Measurements from ENCODE around the gene SIK1. TPM values are rescaled to one million over a fixed set of nuclear protein-coding genes. Genes with fewer than 3 reads are reported as not detected.
A peak's percentile ranks its signal among the peaks of the same experiment; 100 is the strongest.
"Not testable (repeated sequence)": the region's sequence is repeated elsewhere in the genome, so short reads cannot be mapped to it uniquely, and the experiment has no call there.

SIK1 gene
- total RNA-seq (10 to 100 TPM; 18.1 to 51.4 TPM), polyA plus RNA-seq (under 1 TPM; 0.72 to 0.75 TPM)
- long read RNA-seq, donor 1, partial matches to known transcripts = 1 of 7 reads
- long read RNA-seq, donor 1, other reads (novel, unspliced or antisense) = 6 of 7 reads
- long read RNA-seq, donor 2 = 0 reads

- H3K36me3 ChIP-seq (ENCODE audit: control insufficient read depth in 1 of 2, insufficient read depth in 2 of 2, low read length in 1 of 2); H3K4me3 ChIP-seq (ENCODE audit: low read length in 2 of 2); H3K4me1 ChIP-seq (ENCODE audit: control insufficient read depth in 1 of 2, insufficient read depth in 2 of 2, low read length in 2 of 2); DNase-seq; H3K27me3 ChIP-seq (ENCODE audit: control insufficient read depth in 1 of 2, insufficient read depth in 2 of 2, low read length in 1 of 2); H3K27ac ChIP-seq (ENCODE audit: low read depth in 1 of 2, low read length in 2 of 2); intact Hi-C loops (cut with DNase I); H3K9me3 ChIP-seq (ENCODE audit: control insufficient read depth, low read length): not testable (repeated sequence)
- peak; percentile 37 for ATAC-seq (ENCODE audit: low FRiP score)
- 2% methylated on average over 18 of the region's 120 CpGs; no CpG with 5 or more reads in 1 of the 2 donors for WGBS, 2 donors
Measured at GRCh38 chr21:43426404-43427241, at the start of gene SIK1. Gene SIK1, minus strand, starts transcription at chr21:43427131. Its CDS starts 953 bp downstream, at chr21:43426178.

GRCh38 chr21:43471597-43472242 is 44.8 kb upstream of the SIK1 start:
- H3K4me1 ChIP-seq (ENCODE audit: control insufficient read depth in 1 of 2, insufficient read depth in 2 of 2, low read length in 2 of 2); H3K4me3 ChIP-seq (ENCODE audit: low read length in 2 of 2); DNase-seq; intact Hi-C loops (cut with DNase I); H3K36me3 ChIP-seq (ENCODE audit: control insufficient read depth in 1 of 2, insufficient read depth in 2 of 2, low read length in 1 of 2); H3K27me3 ChIP-seq (ENCODE audit: control insufficient read depth in 1 of 2, insufficient read depth in 2 of 2, low read length in 1 of 2); H3K9me3 ChIP-seq (ENCODE audit: control insufficient read depth, low read length); H3K27ac ChIP-seq (ENCODE audit: low read depth in 1 of 2, low read length in 2 of 2); ATAC-seq (ENCODE audit: low FRiP score): not testable (repeated sequence)
- WGBS, 2 donors = no CpG with 5 or more reads among the region's 16 CpGs

DNA sequence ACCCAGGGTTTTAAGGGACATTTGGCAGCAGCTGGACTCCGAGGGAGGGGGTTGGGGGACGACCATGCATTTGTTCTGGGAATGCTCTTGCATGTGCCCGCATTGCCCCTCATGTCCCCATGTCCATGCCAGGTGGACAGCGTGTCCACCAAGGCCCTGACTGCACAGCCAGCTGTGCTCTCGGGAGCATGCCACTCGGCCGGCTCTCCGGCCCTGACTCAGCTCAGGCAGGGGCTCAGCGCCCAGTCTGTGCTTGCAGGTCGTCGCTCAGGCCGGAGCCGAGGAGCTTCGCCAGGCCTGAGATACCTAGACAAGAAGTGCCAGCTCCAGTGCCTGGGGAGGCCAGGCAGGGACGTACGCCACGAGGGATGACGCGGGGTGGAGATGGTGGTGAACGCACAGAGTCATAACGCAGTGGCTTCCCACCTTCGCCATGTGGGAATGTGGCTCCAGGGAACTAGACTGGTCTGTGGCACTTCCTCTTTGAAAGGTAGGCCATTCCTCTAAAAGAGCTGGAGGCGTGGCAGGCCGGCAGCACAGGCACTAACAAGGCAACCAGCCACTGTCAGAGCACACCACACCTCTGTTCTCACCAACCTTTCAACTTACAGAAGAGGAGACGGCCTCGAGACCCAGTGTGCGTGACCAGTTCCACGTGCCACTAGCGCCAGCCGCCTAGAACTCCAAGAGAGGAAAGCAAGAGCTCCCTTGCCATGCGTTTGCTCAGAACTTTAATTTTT is 43.0 kb upstream of the SIK1 start:
- intact Hi-C loops (cut with DNase I); ATAC-seq (ENCODE audit: low FRiP score): not testable (repeated sequence)
- WGBS, 2 donors = no CpG with 5 or more reads among the region's 31 CpGs

DNA sequence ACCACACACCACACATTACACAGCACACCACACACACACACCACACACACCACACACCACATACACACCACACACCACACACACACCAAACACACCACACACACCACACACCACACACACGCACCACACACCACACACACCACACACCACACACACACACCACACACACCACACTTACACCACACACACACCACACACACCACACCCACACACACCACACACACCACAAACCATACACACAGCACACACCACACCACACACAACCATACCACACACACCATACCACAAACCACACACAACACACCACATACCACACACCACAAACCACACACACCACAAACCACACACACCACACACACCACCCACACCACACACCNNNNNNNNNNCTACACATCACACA is 40.9 kb upstream of the SIK1 start:
- peak in 1 of 2 donors; percentile 9 for DNase-seq
- 63 to 83% methylated on average over 1 of the region's 1 CpG for WGBS, 2 donors
- Histone ChIP-seq H3K27ac (ENCODE audit: low read depth in 1 of 2, low read length in 2 of 2) (no peak overlapping the region), H3K9me3 (ENCODE audit: control insufficient read depth, low read length) (no peaks in the 10 kb centered on the region), H3K27me3 (ENCODE audit: control insufficient read depth in 1 of 2, insufficient read depth in 2 of 2, low read length in 1 of 2) (no peaks in the 10 kb centered on the region), H3K36me3 (ENCODE audit: control insufficient read depth in 1 of 2, insufficient read depth in 2 of 2, low read length in 1 of 2) (no peaks in the 10 kb centered on the region), H3K4me3 (ENCODE audit: low read length in 2 of 2) (no peak overlapping the region), H3K4me1 (ENCODE audit: control insufficient read depth in 1 of 2, insufficient read depth in 2 of 2, low read length in 2 of 2) (no peaks in the 10 kb centered on the region)
- ATAC-seq (ENCODE audit: low FRiP score) = no peak
- intact Hi-C loops (cut with DNase I) = no loop called here

More for the DNA sequence above, 43.0 kb upstream of the SIK1 start:
- not testable (repeated sequence) for H3K36me3 ChIP-seq (ENCODE audit: control insufficient read depth in 1 of 2, insufficient read depth in 2 of 2, low read length in 1 of 2); H3K27me3 ChIP-seq (ENCODE audit: control insufficient read depth in 1 of 2, insufficient read depth in 2 of 2, low read length in 1 of 2); H3K4me3 ChIP-seq (ENCODE audit: low read length in 2 of 2); H3K27ac ChIP-seq (ENCODE audit: low read depth in 1 of 2, low read length in 2 of 2); H3K9me3 ChIP-seq (ENCODE audit: control insufficient read depth, low read length); H3K4me1 ChIP-seq (ENCODE audit: control insufficient read depth in 1 of 2, insufficient read depth in 2 of 2, low read length in 2 of 2); DNase-seq

DNA sequence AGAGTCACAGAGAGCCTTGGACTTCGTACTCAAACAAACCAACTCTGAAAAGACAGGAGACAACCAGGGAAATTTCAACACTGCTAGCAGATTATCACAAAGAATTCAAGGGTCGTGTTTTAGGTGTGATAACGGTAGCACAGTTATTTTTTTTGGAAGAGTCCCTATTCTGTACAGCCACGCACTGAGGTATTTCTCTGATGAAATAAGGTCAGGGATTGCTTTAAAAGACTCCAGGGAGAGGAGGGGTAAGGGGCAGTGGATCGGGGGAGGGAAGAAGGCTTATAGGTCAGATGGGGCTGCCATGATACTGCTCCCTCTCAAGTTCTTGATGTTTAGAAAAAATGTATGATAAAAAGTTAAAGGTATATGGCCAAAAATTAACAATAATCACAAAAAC is 38.2 kb upstream of the SIK1 start:
- H3K9me3 ChIP-seq (ENCODE audit: control insufficient read depth, low read length); H3K27ac ChIP-seq (ENCODE audit: low read depth in 1 of 2, low read length in 2 of 2); H3K27me3 ChIP-seq (ENCODE audit: control insufficient read depth in 1 of 2, insufficient read depth in 2 of 2, low read length in 1 of 2); H3K4me1 ChIP-seq (ENCODE audit: control insufficient read depth in 1 of 2, insufficient read depth in 2 of 2, low read length in 2 of 2); ATAC-seq (ENCODE audit: low FRiP score); H3K36me3 ChIP-seq (ENCODE audit: control insufficient read depth in 1 of 2, insufficient read depth in 2 of 2, low read length in 1 of 2); H3K4me3 ChIP-seq (ENCODE audit: low read length in 2 of 2); intact Hi-C loops (cut with DNase I); DNase-seq: not testable (repeated sequence)
- WGBS, 2 donors = no CpG with 5 or more reads among the region's 5 CpGs

GRCh38 chr21:43463498-43464261 is 36.7 kb upstream of the SIK1 start:
- peak in 1 of 2 donors; percentile 23 for DNase-seq
- intact Hi-C loops (cut with DNase I) = not testable (repeated sequence)
- peak; percentile 73 for ATAC-seq (ENCODE audit: low FRiP score)

GRCh38 chr21:43462932-43463331 is 36.0 kb upstream of the SIK1 start:
- intact Hi-C loops (cut with DNase I); H3K36me3 ChIP-seq (ENCODE audit: control insufficient read depth in 1 of 2, insufficient read depth in 2 of 2, low read length in 1 of 2); H3K9me3 ChIP-seq (ENCODE audit: control insufficient read depth, low read length); H3K4me3 ChIP-seq (ENCODE audit: low read length in 2 of 2); DNase-seq; H3K27me3 ChIP-seq (ENCODE audit: control insufficient read depth in 1 of 2, insufficient read depth in 2 of 2, low read length in 1 of 2); H3K27ac ChIP-seq (ENCODE audit: low read depth in 1 of 2, low read length in 2 of 2); H3K4me1 ChIP-seq (ENCODE audit: control insufficient read depth in 1 of 2, insufficient read depth in 2 of 2, low read length in 2 of 2); ATAC-seq (ENCODE audit: low FRiP score): not testable (repeated sequence)
- WGBS, 2 donors = no CpG with 5 or more reads among the region's 17 CpGs

More at GRCh38 chr21:43463498-43464261, 36.7 kb upstream of the SIK1 start:
- H3K27ac ChIP-seq (ENCODE audit: low read depth in 1 of 2, low read length in 2 of 2); H3K9me3 ChIP-seq (ENCODE audit: control insufficient read depth, low read length); H3K27me3 ChIP-seq (ENCODE audit: control insufficient read depth in 1 of 2, insufficient read depth in 2 of 2, low read length in 1 of 2); H3K36me3 ChIP-seq (ENCODE audit: control insufficient read depth in 1 of 2, insufficient read depth in 2 of 2, low read length in 1 of 2); H3K4me3 ChIP-seq (ENCODE audit: low read length in 2 of 2); H3K4me1 ChIP-seq (ENCODE audit: control insufficient read depth in 1 of 2, insufficient read depth in 2 of 2, low read length in 2 of 2): not testable (repeated sequence)
- 6 to 7% methylated on average over 2 to 3 of the region's 20 CpGs for WGBS, 2 donors

DNA sequence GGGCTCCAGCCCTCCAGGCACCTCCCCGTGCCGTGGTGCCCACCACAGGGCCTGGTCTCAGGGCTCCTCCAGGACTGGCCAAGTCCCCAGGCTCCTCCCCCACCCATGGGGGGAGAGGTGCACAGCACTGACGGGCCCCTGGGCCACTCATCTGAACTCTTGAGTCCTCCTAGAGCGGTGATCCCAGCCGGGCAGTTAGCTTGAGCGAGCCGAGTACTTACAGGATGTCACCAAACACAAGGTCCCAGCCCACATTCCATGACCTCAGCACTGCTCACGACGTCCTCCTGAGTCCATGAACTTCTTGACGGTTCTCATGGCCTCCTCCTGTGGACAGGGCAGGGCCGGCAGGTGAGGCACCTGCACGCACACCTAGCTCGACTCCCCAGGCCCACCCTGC is 33.5 kb upstream of the SIK1 start:
- no CpG with 5 or more reads among the region's 13 CpGs for WGBS, 2 donors
- intact Hi-C loops (cut with DNase I); H3K27ac ChIP-seq (ENCODE audit: low read depth in 1 of 2, low read length in 2 of 2); H3K4me3 ChIP-seq (ENCODE audit: low read length in 2 of 2); H3K4me1 ChIP-seq (ENCODE audit: control insufficient read depth in 1 of 2, insufficient read depth in 2 of 2, low read length in 2 of 2); DNase-seq; H3K9me3 ChIP-seq (ENCODE audit: control insufficient read depth, low read length); H3K27me3 ChIP-seq (ENCODE audit: control insufficient read depth in 1 of 2, insufficient read depth in 2 of 2, low read length in 1 of 2); ATAC-seq (ENCODE audit: low FRiP score); H3K36me3 ChIP-seq (ENCODE audit: control insufficient read depth in 1 of 2, insufficient read depth in 2 of 2, low read length in 1 of 2): not testable (repeated sequence)

Measured in aorta (tissue), 5 donors.